ENCODE data around the gene PPIP5K1.
A peak's percentile ranks its signal among the peaks of the same experiment; 100 is the strongest.

Gene PPIP5K1

DNA sequence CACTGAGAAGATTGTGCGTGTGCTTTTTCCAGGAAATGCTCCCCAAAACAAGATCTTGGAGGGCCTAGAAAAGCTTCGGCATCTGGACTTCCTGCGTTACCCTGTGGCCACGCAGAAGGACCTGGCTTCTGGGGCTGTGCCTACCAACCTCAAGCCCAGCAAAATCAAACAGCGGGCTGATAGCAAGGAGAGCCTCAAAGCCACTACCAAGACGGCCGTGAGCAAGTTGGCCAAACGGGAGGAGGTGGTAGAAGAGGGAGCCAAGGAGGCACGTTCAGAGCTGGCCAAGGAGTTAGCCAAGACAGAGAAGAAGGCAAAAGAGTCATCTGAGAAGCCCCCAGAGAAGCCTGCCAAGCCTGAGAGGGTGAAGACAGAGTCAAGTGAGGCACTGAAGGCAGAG, 67.8 kb downstream of the PPIP5K1 start:
- TF ChIP-seq, protein P1, sequence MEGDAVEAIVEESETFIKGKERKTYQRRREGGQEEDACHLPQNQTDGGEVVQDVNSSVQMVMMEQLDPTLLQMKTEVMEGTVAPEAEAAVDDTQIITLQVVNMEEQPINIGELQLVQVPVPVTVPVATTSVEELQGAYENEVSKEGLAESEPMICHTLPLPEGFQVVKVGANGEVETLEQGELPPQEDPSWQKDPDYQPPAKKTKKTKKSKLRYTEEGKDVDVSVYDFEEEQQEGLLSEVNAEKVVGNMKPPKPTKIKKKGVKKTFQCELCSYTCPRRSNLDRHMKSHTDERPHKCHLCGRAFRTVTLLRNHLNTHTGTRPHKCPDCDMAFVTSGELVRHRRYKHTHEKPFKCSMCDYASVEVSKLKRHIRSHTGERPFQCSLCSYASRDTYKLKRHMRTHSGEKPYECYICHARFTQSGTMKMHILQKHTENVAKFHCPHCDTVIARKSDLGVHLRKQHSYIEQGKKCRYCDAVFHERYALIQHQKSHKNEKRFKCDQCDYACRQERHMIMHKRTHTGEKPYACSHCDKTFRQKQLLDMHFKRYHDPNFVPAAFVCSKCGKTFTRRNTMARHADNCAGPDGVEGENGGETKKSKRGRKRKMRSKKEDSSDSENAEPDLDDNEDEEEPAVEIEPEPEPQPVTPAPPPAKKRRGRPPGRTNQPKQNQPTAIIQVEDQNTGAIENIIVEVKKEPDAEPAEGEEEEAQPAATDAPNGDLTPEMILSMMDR (conservative IDR thresholded peaks at IDR 0.05): no peak
- H3K27ac ChIP-seq: no peak overlapping the region

DNA sequence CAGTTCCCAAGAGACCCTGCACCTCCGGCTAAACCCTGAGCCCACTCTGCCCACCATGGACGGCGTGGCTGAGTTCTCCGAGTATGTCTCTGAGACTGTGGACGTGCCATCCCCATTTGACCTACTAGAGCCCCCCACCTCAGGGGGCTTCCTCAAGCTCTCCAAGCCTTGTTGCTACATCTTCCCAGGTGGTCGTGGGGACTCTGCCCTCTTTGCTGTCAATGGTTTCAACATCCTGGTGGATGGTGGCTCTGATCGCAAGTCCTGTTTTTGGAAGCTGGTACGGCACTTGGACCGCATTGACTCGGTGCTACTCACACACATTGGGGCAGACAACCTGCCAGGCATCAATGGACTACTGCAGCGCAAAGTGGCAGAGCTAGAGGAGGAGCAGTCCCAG, 68.6 kb downstream of the PPIP5K1 start:
- no peak overlapping the region for H3K27ac ChIP-seq
- TF ChIP-seq, protein P1 (conservative IDR thresholded peaks at IDR 0.05): no peak

DNA sequence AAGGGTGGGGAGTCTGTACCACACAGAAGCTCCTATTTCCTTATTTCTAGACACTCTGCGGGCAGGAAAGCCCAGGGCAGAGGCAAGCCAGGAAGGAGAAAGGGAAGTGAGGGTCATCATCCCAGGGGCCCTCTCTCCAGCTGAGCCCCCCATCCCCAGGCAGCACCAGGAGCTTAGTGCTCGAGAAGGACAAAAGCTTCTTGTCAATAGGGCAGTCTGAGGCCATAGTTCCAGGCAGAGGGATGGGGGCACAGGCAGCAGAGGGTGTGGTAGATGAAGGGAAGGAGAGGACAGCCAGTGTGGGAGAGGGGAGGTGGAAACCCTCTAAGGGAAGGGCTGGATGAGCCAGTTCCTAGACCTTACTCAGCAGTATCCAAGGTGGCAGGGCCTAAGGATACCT, 69.9 kb downstream of the PPIP5K1 start:
- H3K27ac ChIP-seq: no peak overlapping the region
- TF ChIP-seq, protein P1 (conservative IDR thresholded peaks at IDR 0.05): no peak

DNA sequence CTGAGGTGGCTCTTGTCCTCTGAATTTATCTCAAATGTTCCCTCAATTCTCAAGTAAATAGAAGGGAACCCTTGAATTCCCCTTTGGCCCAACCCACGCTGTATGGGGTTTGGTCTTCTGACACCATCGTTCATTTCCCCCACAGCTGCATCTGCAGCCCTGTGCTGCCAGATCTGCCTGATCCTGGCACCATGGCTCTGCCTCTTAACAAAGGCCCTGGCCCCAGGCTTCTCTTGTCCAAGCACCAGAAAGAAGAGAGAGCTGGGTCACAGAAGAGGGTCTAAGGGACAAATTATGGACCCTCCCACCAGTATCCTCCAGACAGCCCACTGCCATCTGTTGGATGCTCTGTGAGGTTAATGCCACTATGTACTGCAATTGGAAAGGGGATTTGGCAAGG, 70.8 kb downstream of the PPIP5K1 start:
- TF ChIP-seq, protein P1 (conservative IDR thresholded peaks at IDR 0.05): no peak
- peak overlapping the region; percentile 48; the same call in 1 of the 2 replicates for H3K27ac ChIP-seq

DNA sequence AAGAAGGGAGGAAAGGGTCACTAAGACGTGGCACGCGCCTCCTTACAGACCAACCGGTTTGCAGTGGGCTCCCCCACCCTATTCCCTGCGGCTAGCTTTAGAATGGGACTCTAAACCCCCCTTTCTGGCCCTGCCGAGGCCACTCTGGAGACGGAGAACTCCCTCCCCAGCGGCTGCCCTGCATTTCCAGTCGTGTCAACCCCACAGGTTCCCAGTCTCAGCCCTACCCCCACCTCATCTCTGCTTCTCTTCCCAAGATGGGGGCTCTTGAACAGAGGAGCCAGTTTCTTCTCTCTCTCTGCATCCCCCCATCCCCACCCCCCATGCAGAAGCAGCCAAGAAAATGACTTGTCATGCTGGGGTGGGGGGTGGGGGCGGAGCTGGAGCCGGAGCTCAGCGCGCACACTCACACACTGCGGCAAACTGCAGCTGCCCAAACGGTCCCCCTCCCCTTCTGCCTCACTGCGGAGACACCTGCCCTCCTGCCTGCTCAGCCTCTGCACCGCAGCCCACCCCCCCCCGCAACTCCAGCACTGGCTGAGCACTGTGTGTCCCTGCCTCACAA, 71.7 kb downstream of the PPIP5K1 start:
- TF ChIP-seq, protein P1 (conservative IDR thresholded peaks at IDR 0.05): no peak
- peak overlapping the region; percentile 48 for H3K27ac ChIP-seq

DNA sequence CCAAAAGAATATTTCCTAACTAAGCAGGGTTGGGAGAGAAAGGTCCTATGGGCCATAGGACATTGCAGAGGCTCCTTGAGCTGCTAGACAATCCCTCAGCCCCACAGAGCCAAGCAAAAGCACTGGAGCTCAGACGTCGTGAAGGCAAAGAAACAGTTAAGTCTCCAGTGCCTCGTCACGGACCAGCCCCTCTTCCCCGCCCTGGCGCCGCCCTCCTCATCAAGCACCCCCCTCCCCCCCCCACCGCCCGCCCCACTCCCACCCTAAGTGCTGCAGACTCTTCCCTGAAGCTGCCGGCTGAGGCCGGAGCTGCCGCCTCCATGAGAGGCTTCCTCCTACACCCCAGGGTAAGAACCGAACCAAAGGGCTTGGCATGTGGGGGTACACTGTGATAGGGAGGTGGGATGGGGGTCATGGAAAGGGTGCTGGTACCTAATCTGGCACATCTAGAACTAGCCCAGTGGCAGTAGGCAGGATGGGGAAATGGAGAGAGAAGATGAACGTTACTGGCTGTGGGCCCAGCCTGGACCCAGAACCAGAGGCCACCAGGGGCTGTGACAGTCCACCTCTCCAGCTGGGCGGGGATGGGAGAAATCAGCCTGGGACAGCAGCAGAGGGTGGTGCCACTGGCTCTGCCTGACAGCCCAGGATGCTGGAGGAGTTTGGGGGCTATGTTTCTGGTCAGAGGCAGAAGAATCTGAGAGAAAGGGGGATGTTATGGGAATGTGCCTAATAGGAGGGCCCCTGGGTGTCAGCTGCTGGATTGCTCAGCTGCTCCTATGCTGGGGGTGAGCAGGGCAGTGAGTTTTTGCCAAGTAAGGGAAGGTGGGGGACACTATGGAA, 72.4 kb downstream of the PPIP5K1 start, which contains the start of gene MAP1A:
MAP1A (plus strand) TSS at position 255 of the 843 bp plus-strand sequence. CDS start 3,866 bp downstream, outside the sequence.
- TF ChIP-seq, protein P1 (conservative IDR thresholded peaks at IDR 0.05): no peak
- peak within 1 kb of the TSS; percentile 48 for H3K27ac ChIP-seq

DNA sequence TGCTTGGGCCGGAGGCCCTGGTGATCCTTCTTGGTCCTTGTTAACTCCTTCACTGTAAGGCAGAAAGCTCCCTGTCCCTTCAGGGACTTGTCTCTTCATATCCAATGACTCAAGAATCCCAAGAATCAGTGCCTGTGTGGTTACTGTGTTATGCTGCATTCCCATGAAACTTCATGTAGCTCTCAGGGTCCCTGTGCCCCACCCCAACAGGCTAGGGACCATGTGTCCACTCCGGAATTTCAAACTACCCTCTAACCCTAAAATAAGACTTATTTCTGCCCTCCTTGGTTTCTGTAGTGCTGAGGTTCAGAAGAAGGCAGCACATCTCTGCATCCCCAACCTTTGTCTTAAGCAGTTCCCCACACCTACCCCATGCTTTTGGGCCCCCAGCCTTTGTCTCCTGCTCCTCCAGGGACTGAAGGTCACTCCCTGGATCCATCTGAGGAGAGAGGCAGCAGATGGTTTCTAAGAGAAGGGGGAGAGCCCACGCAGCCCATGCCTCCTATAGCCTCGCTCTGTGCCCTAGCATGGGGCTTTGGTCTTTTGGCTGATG, 73.1 kb downstream of the PPIP5K1 start:
- H3K27ac ChIP-seq: no peak overlapping the region
- TF ChIP-seq, protein P1 (conservative IDR thresholded peaks at IDR 0.05): no peak
